Measurements from ENCODE around the gene VWA8. TPM values are rescaled to one million over a fixed set of nuclear protein-coding genes. Genes with fewer than 3 reads are reported as not detected.
A peak's percentile ranks its signal among the peaks of the same experiment; 100 is the strongest.
"Not testable (repeated sequence)": the region's sequence is repeated elsewhere in the genome, so short reads cannot be mapped to it uniquely, and the experiment has no call there.

The VWA8 gene
- total and polyA plus RNA-seq, 10 donors, result 2.7 to 33.6 (median 18.3) TPM

- Histone ChIP-seq H3K9me3 (no peaks in the 10 kb centered on the region), H3K4me3 (no peak overlapping the region), H3K4me1 (peaks cover 0 to 9% (median 0%) of the 10 kb centered on the region in 6 donors), H3K27me3 (replicated peaks in 1 of 7) (no peaks in the 10 kb centered on the region), H3K27ac (no peak overlapping the region), H3K36me3 (peaks cover 0 to 32% (median 0%) of the 10 kb centered on the region in 6 donors)
- no peak for DNase-seq
- 88 to 97% (median 94%) methylated on average over 5 of the region's 5 CpGs for WGBS, 5 donors
- TF ChIP-seq CTCF (IDR thresholded peaks at IDR 0.05 in 8 of 11, conservative IDR thresholded peaks at IDR 0.05 in 3 of 11) (no peak), POLR2AphosphoS5 (IDR thresholded peaks at IDR 0.05) (no peak)
- intact Hi-C loops (cut with DNase I; ENCODE audit: low total_unique reads), result no loop called here
These were observed 382.5 kb downstream of the VWA8 start for GRCh38 chr13:41578371-41578770.

DNA sequence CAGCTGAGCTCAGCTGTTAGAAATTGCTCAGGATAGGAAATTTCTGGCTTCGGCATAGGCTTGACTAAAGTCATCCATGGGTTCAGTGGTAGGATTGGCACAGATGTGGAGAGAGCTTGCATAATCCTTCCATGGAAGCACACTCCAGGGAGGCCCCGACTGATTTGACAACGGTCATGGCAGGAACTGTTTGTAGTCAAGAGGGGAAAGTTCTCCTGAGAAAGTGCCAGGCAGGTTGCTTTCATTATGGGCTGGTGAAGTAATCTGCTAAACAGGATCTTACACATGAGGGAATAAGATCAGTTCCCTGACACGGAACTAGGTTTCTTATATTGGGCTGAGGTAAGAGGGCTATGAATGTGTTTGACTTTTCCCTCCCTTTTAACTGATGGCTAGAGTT is 383.5 kb downstream of the VWA8 start:
- Histone ChIP-seq H3K27ac (peak overlapping the region in 2 of 8 donors; percentile 22 to 29), H3K36me3 (peaks cover 0 to 25% (median 0%) of the 10 kb centered on the region in 6 donors), H3K4me1 (peaks cover 0 to 9% (median 0%) of the 10 kb centered on the region in 6 donors), H3K4me3 (no peak overlapping the region), H3K9me3 (no peaks in the 10 kb centered on the region), H3K27me3 (replicated peaks in 1 of 7) (no peaks in the 10 kb centered on the region)
- WGBS, 5 donors, result 33 to 57% (median 40%) methylated on average over 4 of the region's 4 CpGs
- DNase-seq, result no peak
- intact Hi-C loops (cut with DNase I; ENCODE audit: low total_unique reads), result no loop called here
- TF ChIP-seq POLR2A (IDR thresholded peaks at IDR 0.05), result no peak
- no peak for TF ChIP-seq CTCF (IDR thresholded peaks at IDR 0.05 in 8 of 11, conservative IDR thresholded peaks at IDR 0.05 in 3 of 11)
- TF ChIP-seq POLR2AphosphoS5 (IDR thresholded peaks at IDR 0.05), result no peak

DNA sequence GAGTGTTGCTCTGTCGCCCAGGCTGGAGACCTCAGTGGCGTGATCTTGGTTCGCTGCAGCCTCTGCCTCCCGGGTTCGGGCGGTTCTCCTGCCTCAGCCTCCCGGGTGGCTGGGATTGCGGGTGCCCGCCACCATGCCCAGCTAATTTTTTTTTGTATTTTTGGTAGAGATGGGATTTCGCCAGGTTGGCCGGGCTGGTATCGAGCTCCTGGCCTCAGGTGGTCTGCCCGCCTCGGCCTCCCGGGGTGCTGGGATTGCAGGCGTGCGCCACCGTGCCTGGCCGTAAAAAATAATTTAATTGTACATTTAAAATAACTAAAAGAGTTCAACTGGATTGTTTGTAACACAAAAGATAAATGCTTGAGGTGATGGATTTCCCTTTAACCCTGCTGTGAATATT is 387.3 kb downstream of the VWA8 start:
- not testable (repeated sequence) for DNase-seq

DNA sequence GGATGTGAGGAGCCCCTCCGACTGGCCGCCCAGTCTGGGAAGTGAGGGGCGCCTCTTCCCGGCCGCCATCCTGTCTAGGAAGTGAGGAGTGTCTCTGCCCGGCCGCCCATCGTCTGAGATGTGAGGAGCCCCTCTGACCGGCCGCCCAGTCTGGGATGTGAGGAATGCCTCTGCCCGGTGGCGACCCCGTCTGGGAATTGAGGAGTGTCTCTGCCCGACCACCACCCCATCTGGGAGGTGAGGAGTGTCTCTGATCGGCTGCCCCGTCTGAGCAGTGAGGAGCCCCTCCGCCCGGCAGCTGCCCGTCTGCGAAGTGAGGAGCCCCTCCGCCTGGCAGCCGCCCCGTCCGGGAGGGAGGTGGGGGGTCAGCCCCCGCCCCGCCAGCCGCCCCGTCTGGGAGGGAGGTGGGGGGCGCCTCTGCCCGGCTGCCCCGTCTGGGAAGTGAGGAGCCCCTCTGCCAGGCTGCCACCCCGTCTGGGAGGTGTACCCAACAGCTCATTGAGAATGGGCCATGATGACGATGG is 389.0 kb downstream of the VWA8 start:
- DNase-seq, result peak; percentile 67
- WGBS, 5 donors, result 96 to 98% (median 97%) methylated on average over 28 to 33 of the region's 33 CpGs
- intact Hi-C loops (cut with DNase I; ENCODE audit: low total_unique reads); H3K27me3 ChIP-seq (replicated peaks in 1 of 7); H3K9me3 ChIP-seq; H3K4me3 ChIP-seq; H3K27ac ChIP-seq; H3K4me1 ChIP-seq: not testable (repeated sequence)
- peaks cover 0 to 63% (median 3%) of the 10 kb centered on the region in 6 donors for H3K36me3 ChIP-seq

More for the DNA sequence above, 387.3 kb downstream of the VWA8 start:
- H3K27ac ChIP-seq; H3K4me1 ChIP-seq; H3K4me3 ChIP-seq; intact Hi-C loops (cut with DNase I; ENCODE audit: low total_unique reads); H3K9me3 ChIP-seq; H3K27me3 ChIP-seq (replicated peaks in 1 of 7): not testable (repeated sequence)
- WGBS, 5 donors, result 96 to 99% (median 97%) methylated on average over 19 of the region's 19 CpGs
- H3K36me3 ChIP-seq, result peaks cover 0 to 53% (median 0%) of the 10 kb centered on the region in 6 donors

GRCh38 chr13:41568972-41569351 is 391.9 kb downstream of the VWA8 start:
- peaks cover 0 to 5% (median under 1%) of the 10 kb centered on the region in 6 donors for H3K4me1 ChIP-seq

More at GRCh38 chr13:41568972-41569351, 391.9 kb downstream of the VWA8 start:
- H3K9me3 ChIP-seq, result no peaks in the 10 kb centered on the region
- peaks cover 0 to 57% (median 8%) of the 10 kb centered on the region in 6 donors for H3K36me3 ChIP-seq
- H3K27ac ChIP-seq, result no peak overlapping the region
- no peak for DNase-seq
- intact Hi-C loops (cut with DNase I; ENCODE audit: low total_unique reads), result no loop called here
- no peak overlapping the region for H3K4me3 ChIP-seq
- H3K27me3 ChIP-seq (replicated peaks in 1 of 7), result no peaks in the 10 kb centered on the region
- WGBS, 5 donors, result 71 to 87% (median 78%) methylated on average over 3 of the region's 3 CpGs
- TF ChIP-seq POLR2A (IDR thresholded peaks at IDR 0.05) (no peak), CTCF (IDR thresholded peaks at IDR 0.05 in 8 of 11, conservative IDR thresholded peaks at IDR 0.05 in 3 of 11) (no peak), POLR2AphosphoS5 (IDR thresholded peaks at IDR 0.05) (no peak)
